AG04450 (cell line): ENCODE results near the gene GPR107. TPM values are rescaled to one million over a fixed set of nuclear protein-coding genes. Genes with fewer than 3 reads are reported as not detected.

Experiments
- CTCF ChIA-PET: fragments of 300-600, 350-600 bp; formaldehyde crosslinking; extraction: SDS; loops from one replicate; lab custom pipeline; 2022; ENCODE audit warnings: antibody characterized with exemption, inconsistent platforms; lab: Charles Lee
- POLR2A ChIA-PET: fragments of 350-600 bp; formaldehyde crosslinking; extraction: SDS; loops from one replicate; lab custom pipeline; 2021; ENCODE audit warnings: antibody characterized with exemption, inconsistent platforms; lab: Yijun Ruan, JAX
- DNase-seq: peaks from one replicate; pipeline ENCODE4 v3.0.0-alpha.2; 2011; ENCODE audit warnings: low read depth, low spot score
- H3K27ac ChIP-seq: one replicate; pipeline ENCODE4 v1.5.1; 2012; ENCODE audit warnings: low read depth, low read length, control low read depth
- H3K27me3 ChIP-seq: one replicate; pipeline ENCODE4 v1.6.0; 2012; ENCODE audit warnings: low read length; ENCODE audit not compliant: control insufficient read depth, insufficient read depth
- H3K4me3 ChIP-seq: 2 replicates; pipeline ENCODE4 v1.5.1; 2011; ENCODE audit warnings: mild to moderate bottlenecking, low read depth, low read length, control low read depth
- H3K9me3 ChIP-seq: 2 replicates; pipeline ENCODE4 v1.5.1; 2012; ENCODE audit warnings: low read length; ENCODE audit not compliant: control insufficient read depth, insufficient read depth
- CTCF ChIP-seq: IDR thresholded peaks from 2 replicates; pipeline ENCODE4 v1.5.1; 2011; ENCODE audit warnings: low read depth, low read length, control low read depth, inconsistent platforms
- polyA plus RNA-seq: library from polyadenylated mRNA; depleted of rRNA; stranded (reverse); fragments of >200 nt; gene quantifications from 2 replicates; pipeline ENCODE4 v1.2.3, GENCODE V29; 2011

GPR107 gene
- polyA plus RNA-seq, 1 experiment = 45.1 TPM

GRCh38 chr9:130045725-130046450 is 7.8 kb upstream of the GPR107 start:
- POLR2A ChIA-PET = no interaction called here
- TF ChIP-seq CTCF = no peak
- DNase-seq = no peak
- H3K4me3 ChIP-seq = no peak overlapping the region
- no peaks in the 10 kb centered on the region; the same call in 1 of the 2 replicates for H3K9me3 ChIP-seq
- H3K27ac ChIP-seq = no peak overlapping the region
- H3K27me3 ChIP-seq = no peaks in the 10 kb centered on the region
- CTCF ChIA-PET = no interaction called here

- TF ChIP-seq CTCF = no peak
- no peak for DNase-seq
- Histone ChIP-seq H3K4me3 (no peak overlapping the region), H3K9me3 (no peaks in the 10 kb centered on the region; the same call in 1 of the 2 replicates), H3K27me3 (no peaks in the 10 kb centered on the region), H3K27ac (no peak overlapping the region)
- ChIA-PET CTCF (no interaction called here), POLR2A (no interaction called here)
Measured at GRCh38 chr9:130049431-130050210, 4.1 kb upstream of the GPR107 start.

GRCh38 chr9:130050462-130050861 is 3.2 kb upstream of the GPR107 start:
- no peaks in the 10 kb centered on the region for H3K27me3 ChIP-seq
- CTCF ChIA-PET = no interaction called here
- POLR2A ChIA-PET = no interaction called here
- no peak overlapping the region for H3K4me3 ChIP-seq
- H3K27ac ChIP-seq = no peak overlapping the region
- DNase-seq = no peak
- TF ChIP-seq CTCF = no peak
- H3K9me3 ChIP-seq = no peaks in the 10 kb centered on the region; the same call in 1 of the 2 replicates

- H3K27me3 ChIP-seq = no peaks in the 10 kb centered on the region
- ChIA-PET CTCF (no interaction called here), POLR2A (no interaction called here)
- no peak for DNase-seq
- TF ChIP-seq CTCF = no peak
- no peak overlapping the region for H3K27ac ChIP-seq
- no peaks in the 10 kb centered on the region; the same call in 1 of the 2 replicates for H3K9me3 ChIP-seq
- no peak overlapping the region for H3K4me3 ChIP-seq
Measured at GRCh38 chr9:130051855-130052254, 1.9 kb upstream of the GPR107 start.

GRCh38 chr9:130053109-130053503 is 600 bp upstream of the GPR107 start:
- Histone ChIP-seq H3K4me3 (peak overlapping the region; percentile 83), H3K27me3 (no peaks in the 10 kb centered on the region), H3K27ac (peak overlapping the region; percentile 83), H3K9me3 (no peaks in the 10 kb centered on the region; the same call in 1 of the 2 replicates)
- ChIA-PET POLR2A (interaction anchor here (0.7 to 1.8 kb wide), 5 partner anchors 9 to 166 kb away, joined by 3 to 6 read pairs (median 4); partner anchors contain the start of gene FNBP1), CTCF (interaction anchor here (0.7 to 1.7 kb wide), 3 partner anchors 56 to 168 kb away, joined by 3 to 6 read pairs (median 3); no protein-coding TSS in a partner anchor)
- DNase-seq = no peak
- TF ChIP-seq CTCF = no peak
